ENCODE data around the gene PPL.

GRCh38 chr16:4928227-4928626 is 8.7 kb downstream of the PPL start:
- TF ChIP-seq CREB1 (IDR thresholded peaks at IDR 0.05; ENCODE audit: low read depth) (no peak), TAF1 (IDR thresholded peaks at IDR 0.05; ENCODE audit: low read depth) (no peak), RAD21 (IDR thresholded peaks at IDR 0.05; ENCODE audit: low read depth) (no peak), CEBPB (IDR thresholded peaks at IDR 0.05) (no peak), TCF12 (IDR thresholded peaks at IDR 0.05; ENCODE audit: low read depth) (no peak), EP300 (IDR thresholded peaks at IDR 0.05; ENCODE audit: borderline replicate concordance) (no peak), YY1 (IDR thresholded peaks at IDR 0.05; ENCODE audit: low read depth) (no peak), FOXM1 (IDR thresholded peaks at IDR 0.05; ENCODE audit: borderline replicate concordance, low read depth) (no peak), ZBTB7A (IDR thresholded peaks at IDR 0.05; ENCODE audit: low read depth) (no peak), TEAD4 (IDR thresholded peaks at IDR 0.05) (no peak)
- TF ChIP-seq, protein P1, sequence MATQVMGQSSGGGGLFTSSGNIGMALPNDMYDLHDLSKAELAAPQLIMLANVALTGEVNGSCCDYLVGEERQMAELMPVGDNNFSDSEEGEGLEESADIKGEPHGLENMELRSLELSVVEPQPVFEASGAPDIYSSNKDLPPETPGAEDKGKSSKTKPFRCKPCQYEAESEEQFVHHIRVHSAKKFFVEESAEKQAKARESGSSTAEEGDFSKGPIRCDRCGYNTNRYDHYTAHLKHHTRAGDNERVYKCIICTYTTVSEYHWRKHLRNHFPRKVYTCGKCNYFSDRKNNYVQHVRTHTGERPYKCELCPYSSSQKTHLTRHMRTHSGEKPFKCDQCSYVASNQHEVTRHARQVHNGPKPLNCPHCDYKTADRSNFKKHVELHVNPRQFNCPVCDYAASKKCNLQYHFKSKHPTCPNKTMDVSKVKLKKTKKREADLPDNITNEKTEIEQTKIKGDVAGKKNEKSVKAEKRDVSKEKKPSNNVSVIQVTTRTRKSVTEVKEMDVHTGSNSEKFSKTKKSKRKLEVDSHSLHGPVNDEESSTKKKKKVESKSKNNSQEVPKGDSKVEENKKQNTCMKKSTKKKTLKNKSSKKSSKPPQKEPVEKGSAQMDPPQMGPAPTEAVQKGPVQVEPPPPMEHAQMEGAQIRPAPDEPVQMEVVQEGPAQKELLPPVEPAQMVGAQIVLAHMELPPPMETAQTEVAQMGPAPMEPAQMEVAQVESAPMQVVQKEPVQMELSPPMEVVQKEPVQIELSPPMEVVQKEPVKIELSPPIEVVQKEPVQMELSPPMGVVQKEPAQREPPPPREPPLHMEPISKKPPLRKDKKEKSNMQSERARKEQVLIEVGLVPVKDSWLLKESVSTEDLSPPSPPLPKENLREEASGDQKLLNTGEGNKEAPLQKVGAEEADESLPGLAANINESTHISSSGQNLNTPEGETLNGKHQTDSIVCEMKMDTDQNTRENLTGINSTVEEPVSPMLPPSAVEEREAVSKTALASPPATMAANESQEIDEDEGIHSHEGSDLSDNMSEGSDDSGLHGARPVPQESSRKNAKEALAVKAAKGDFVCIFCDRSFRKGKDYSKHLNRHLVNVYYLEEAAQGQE (IDR thresholded peaks at IDR 0.05; ENCODE audit: low read depth) = no peak
- TF ChIP-seq, protein P2, sequence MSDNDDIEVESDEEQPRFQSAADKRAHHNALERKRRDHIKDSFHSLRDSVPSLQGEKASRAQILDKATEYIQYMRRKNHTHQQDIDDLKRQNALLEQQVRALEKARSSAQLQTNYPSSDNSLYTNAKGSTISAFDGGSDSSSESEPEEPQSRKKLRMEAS (IDR thresholded peaks at IDR 0.05) = no peak
